ENCODE measurements around the gene PAX4.
"Not testable (repeated sequence)": the region's sequence is repeated elsewhere in the genome, so short reads cannot be mapped to it uniquely, and the experiment has no call there.

PAX4 gene

DNA sequence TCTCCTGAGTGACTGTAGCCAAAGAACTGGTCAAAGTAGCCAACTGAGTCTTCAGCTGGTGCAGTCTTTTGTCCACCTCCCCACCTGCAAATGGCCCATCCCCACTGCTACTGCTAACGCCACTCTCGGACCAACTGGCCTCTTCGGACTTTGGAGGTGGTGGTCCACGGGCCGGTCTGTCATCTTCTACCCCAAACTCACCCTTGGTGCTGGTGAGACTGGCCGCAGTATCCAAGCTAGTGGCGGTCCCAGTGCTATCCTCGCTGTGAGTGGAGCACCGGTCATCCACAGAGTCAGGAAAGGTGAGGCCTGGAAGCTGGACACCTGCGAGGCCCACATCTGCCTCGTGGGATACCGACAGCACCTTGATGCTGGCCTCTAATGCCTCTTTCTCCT is 33.3 kb downstream of the PAX4 start:
- DNase-seq = no peak

DNA sequence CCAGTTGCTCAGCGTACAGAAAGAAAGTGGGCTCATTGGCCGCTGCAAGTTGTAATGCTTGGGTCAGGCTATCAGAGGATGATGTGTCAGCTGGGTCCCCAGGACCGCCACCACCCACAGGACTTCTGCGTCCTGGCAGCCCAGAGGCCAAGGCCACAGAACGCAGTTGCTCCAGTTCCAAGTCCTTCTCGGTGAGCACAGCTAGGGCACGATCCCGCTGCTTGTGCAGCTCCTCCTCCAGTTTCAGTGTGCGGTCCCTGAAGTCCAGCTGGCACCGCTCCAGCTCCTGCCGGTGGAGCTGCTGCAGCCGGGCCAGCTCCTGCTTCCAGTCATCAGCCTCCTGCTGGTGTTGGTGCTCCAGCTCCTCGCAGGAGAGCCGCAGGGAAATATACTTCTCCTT is 35.6 kb downstream of the PAX4 start:
- DNase-seq = no peak

DNA sequence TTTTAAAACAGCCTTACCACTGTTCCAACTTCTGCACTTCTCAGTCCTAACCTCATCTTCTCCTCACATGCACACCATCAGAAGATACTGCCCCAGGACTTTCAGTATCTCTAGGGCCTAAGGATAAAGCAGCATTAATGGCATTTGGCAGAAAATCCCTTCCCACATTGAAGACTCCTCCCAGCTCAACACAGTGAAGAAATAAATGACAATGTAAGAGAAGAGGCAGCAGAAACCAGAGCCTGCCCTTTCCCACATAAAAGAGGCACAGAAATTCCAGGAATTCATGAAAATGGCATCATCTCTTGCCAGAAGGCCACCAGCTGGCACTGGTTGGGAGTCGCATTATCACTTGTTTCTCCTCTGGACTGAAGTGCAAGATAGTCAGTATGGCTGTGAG is 36.2 kb downstream of the PAX4 start:
- no peak for DNase-seq

DNA sequence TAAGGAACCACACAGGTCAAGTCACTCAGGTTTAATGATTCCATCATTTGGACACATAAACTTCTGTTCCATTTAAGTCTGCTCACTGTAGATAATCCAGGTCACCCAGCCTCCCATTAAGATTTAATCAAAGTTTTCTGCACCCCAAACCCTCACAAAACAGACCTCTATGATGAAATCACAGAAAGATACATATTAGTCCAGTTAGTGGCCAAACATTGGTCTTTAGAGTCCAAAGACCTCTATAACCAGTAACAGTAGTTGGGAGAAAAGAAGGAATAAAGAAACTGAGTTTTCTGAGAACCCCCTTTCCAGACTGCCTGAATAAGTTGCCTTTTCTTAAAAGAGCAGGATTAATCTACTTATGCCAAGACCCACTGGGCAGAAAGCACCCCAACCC is 37.3 kb downstream of the PAX4 start:
- no peak for DNase-seq

GRCh38 chr7:127578711-127579275 is 39.1 kb downstream of the PAX4 start:
- no peak for DNase-seq

DNA sequence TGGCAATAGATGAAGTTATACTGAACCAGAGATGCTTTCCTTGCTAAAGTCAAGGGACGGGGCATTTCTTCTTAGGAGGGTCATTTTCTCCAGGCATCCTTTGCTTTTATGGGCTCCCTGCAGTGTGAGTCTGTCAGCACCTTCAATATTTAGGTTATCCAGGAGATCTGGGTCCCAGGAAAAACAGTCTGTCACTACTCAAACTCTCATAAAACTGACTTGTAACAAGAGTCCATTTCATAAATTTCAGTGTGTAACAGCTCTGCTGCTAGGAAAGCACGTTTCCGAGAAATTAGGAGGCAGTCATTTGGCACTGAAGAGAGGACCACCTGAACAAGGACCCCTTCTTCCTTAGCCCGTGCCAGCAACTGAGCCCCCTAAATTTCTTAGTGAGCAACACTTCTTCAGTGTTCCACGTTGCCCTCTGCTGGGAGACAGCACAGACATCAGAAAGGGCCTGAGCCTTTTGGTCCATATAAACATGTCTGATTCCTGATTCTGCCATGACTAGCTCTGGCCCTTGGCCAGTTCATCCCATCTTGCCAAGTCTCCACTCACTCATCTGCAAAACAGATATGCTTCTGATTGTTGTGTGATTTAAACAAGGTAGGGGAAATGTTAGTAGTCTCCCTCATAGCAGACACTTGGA is 39.8 kb downstream of the PAX4 start:
- DNase-seq = no peak

- no peak for DNase-seq
Measured at GRCh38 chr7:127571741-127572505, 46.0 kb downstream of the PAX4 start.

- not testable (repeated sequence) for DNase-seq
Measured at GRCh38 chr7:127568034-127568433, 49.9 kb downstream of the PAX4 start.

DNA sequence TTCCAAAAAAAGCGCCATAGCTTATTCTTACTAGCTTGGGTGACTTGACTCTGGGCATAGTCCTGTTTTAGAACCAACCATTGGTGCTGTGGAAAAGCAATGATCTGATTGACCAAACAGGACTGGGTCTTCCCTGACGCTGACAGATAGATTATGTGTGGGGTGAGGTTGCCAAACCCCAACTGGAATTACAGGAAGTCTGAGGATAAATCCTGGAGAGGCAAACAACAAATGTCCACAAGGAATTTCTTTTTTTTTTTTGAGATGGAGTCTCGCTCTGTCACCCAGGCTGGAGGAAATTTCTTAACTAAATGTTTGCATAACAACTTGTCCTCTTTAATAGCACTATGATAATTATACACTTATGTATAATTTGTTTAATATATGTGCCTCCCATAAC is 51.7 kb downstream of the PAX4 start:
- no peak for DNase-seq
